GM23248 (cell line): ENCODE results near the gene UMAD1. TPM values are rescaled to one million over a fixed set of nuclear protein-coding genes. Genes with fewer than 3 reads are reported as not detected.

Source experiments
- DNase-seq: peaks from one replicate; pipeline ENCODE4 v3.0.0-alpha.2; 2015
- H2AFZ ChIP-seq: fragments of 200-600 bp; sonication (generic); 2 replicates; pipeline ENCODE4 v1.6.1; 2016; ENCODE audit warnings: antibody characterized with exemption
- H3F3A ChIP-seq: fragments of 200-600 bp; sonication (generic); 2 replicates; pipeline ENCODE4 v1.6.1; 2016; ENCODE audit warnings: mild to moderate bottlenecking, antibody characterized with exemption, mixed run types; ENCODE audit not compliant: insufficient read depth
- H3K27ac ChIP-seq: fragments of 200-600 bp; sonication (generic); 2 replicates; pipeline ENCODE4 v1.5.1; 2016; ENCODE audit warnings: mild to moderate bottlenecking
- H3K27me3 ChIP-seq: fragments of 200-600 bp; sonication (generic); replicated peaks from 2 replicates; pipeline ENCODE4 v1.6.1; 2016; ENCODE audit warnings: mild to moderate bottlenecking; ENCODE audit not compliant: insufficient read depth
- H3K36me3 ChIP-seq: fragments of 200-600 bp; sonication (generic); 2 replicates; pipeline ENCODE4 v1.6.1; 2016; ENCODE audit warnings: low read depth, mild to moderate bottlenecking
- H3K4me1 ChIP-seq: fragments of 200-600 bp; sonication (generic); 2 replicates; pipeline ENCODE4 v1.6.1; 2016; ENCODE audit warnings: mild to moderate bottlenecking; ENCODE audit not compliant: insufficient read depth
- H3K4me2 ChIP-seq: fragments of 200-600 bp; sonication (generic); one replicate; pipeline ENCODE4 v1.6.1; 2016; ENCODE audit warnings: mild to moderate bottlenecking; ENCODE audit not compliant: unreplicated experiment
- H3K4me3 ChIP-seq: fragments of 200-600 bp; sonication (generic); 2 replicates; pipeline ENCODE4 v1.5.1; 2016; ENCODE audit warnings: mild to moderate bottlenecking
- H3K79me2 ChIP-seq: fragments of 200-600 bp; sonication (generic); 2 replicates; pipeline ENCODE4 v1.6.1; 2016; ENCODE audit warnings: mild to moderate bottlenecking; ENCODE audit not compliant: insufficient read depth
- H3K9ac ChIP-seq: fragments of 200-600 bp; sonication (generic); 2 replicates; pipeline ENCODE4 v1.6.1; 2016; ENCODE audit warnings: mild to moderate bottlenecking
- H3K9me2 ChIP-seq: fragments of 200-600 bp; sonication (generic); 2 replicates; pipeline ENCODE4 v1.6.1; 2016; ENCODE audit warnings: mixed run types, mild to moderate bottlenecking, moderate library complexity; ENCODE audit not compliant: insufficient read depth
- H3K9me3 ChIP-seq: fragments of 200-600 bp; sonication (generic); one replicate; pipeline ENCODE4 v1.6.1; 2017; ENCODE audit warnings: low read depth
- H4K20me1 ChIP-seq: fragments of 200-600 bp; sonication (generic); 2 replicates; pipeline ENCODE4 v1.6.0; 2016; ENCODE audit not compliant: insufficient read depth
- EZH2 ChIP-seq: fragments of 200-600 bp; sonication (generic); IDR thresholded peaks from 2 replicates; pipeline ENCODE4 v1.6.1; 2018; ENCODE audit warnings: antibody characterized with exemption, mild to moderate bottlenecking; ENCODE audit not compliant: insufficient read depth, poor library complexity, severe bottlenecking
- EZH2phosphoT487 ChIP-seq: fragments of 200-600 bp; sonication (generic); IDR thresholded peaks from 2 replicates; pipeline ENCODE4 v1.6.1; 2018; ENCODE audit warnings: antibody characterized with exemption, moderate library complexity, mild to moderate bottlenecking, low read depth; ENCODE audit not compliant: insufficient read depth
- WGBS, 2 experiments: methylation state at CpG; one replicate each; pipeline ENCODE4 v1.1.6; 2015 to 2017; ENCODE audit warnings: low lambda C conversion rate in 2 of 2, low coverage in 1 of 2; ENCODE audit errors: missing lambda C conversion rate in 2 of 2; 5-methylcytosine and 5-hydroxymethylcytosine counted together
- in situ Hi-C: fragments of 300-500 bp; cut with MboI; formaldehyde crosslinking; loops from 2 replicates; pipeline ENCODE4 v1.15.0; 2020
- polyA plus RNA-seq: library from polyadenylated mRNA; unstranded; fragments of >200 nt; fragmentation: Nextera tagmentation; extraction: Ambion mirVana; gene quantifications from 2 replicates; pipeline ENCODE4 v1.2.1, GENCODE V29; 2016
- total RNA-seq: library from RNA; depleted of rRNA; stranded (reverse); fragments of >200 nt; shearing (Covaris generic); gene quantifications from 2 replicates; pipeline ENCODE4 v1.2.3, GENCODE V29; 2014

UMAD1 gene
- total and polyA plus RNA-seq, 2 experiments from 2014 or later: 11.8 to 18.6 TPM

DNA sequence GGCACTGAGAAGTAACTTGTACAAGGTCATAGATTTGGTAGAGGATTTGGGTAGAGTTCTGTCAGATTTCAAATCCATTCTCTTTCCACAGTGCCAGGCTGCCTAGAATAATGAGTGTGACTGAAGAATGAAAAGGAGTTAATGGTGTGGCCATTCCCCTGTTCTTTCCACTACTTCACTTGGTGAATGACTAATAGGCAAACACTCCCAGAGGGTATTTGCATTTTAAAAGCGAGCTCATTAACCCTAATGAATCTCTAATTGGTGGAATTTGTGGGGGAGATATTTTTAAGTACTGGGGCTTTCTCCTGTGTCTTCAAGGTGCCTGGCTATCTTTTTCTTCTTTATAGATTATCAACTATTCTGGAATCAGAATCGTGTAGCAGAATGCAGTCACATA is 152.7 kb downstream of the UMAD1 start:
- no peak overlapping the region for H3K27ac ChIP-seq
- peaks cover 9% of the 10 kb centered on the region; the same call in 1 of the 2 replicates for H3K4me1 ChIP-seq
- no peaks in the 10 kb centered on the region for H3K36me3 ChIP-seq
- no peak overlapping the region for H3K4me2 ChIP-seq
- in situ Hi-C loops: no loop called here
- H3K27me3 ChIP-seq: no peaks in the 10 kb centered on the region
- 96 to 97% methylated on average over 2 of the region's 2 CpGs for WGBS, 2 experiments
- TF ChIP-seq EZH2 (no peak), EZH2phosphoT487 (no peak)
- H3K4me3 ChIP-seq: no peak overlapping the region
- DNase-seq: no peak
- no peaks in the 10 kb centered on the region for H3K9me2 ChIP-seq
- H3K9ac ChIP-seq: no peak overlapping the region
- H3F3A ChIP-seq: no peaks in the 10 kb centered on the region
- no peaks in the 10 kb centered on the region for H3K79me2 ChIP-seq
- no peaks in the 10 kb centered on the region for H4K20me1 ChIP-seq
- no peak overlapping the region for H2AFZ ChIP-seq
- no peaks in the 10 kb centered on the region for H3K9me3 ChIP-seq

- no peaks in the 10 kb centered on the region for H3K27me3 ChIP-seq
- H3F3A ChIP-seq: no peaks in the 10 kb centered on the region
- in situ Hi-C loops: no loop called here
- TF ChIP-seq EZH2 (no peak), EZH2phosphoT487 (no peak)
- 45 to 50% methylated on average over 1 of the region's 1 CpG for WGBS, 2 experiments
- H3K9ac ChIP-seq: no peak overlapping the region
- H3K4me3 ChIP-seq: no peak overlapping the region
- no peaks in the 10 kb centered on the region for H3K36me3 ChIP-seq
- no peak overlapping the region for H3K4me2 ChIP-seq
- H3K9me2 ChIP-seq: no peaks in the 10 kb centered on the region
- H3K79me2 ChIP-seq: no peaks in the 10 kb centered on the region
- peak; percentile 13 for DNase-seq
- H3K4me1 ChIP-seq: peaks cover 9% of the 10 kb centered on the region; the same call in 1 of the 2 replicates
- H4K20me1 ChIP-seq: no peaks in the 10 kb centered on the region
- no peak overlapping the region for H3K27ac ChIP-seq
- H3K9me3 ChIP-seq: no peaks in the 10 kb centered on the region
- H2AFZ ChIP-seq: no peak overlapping the region
These were observed 153.4 kb downstream of the UMAD1 start for GRCh38 chr7:7793921-7794320.

DNA sequence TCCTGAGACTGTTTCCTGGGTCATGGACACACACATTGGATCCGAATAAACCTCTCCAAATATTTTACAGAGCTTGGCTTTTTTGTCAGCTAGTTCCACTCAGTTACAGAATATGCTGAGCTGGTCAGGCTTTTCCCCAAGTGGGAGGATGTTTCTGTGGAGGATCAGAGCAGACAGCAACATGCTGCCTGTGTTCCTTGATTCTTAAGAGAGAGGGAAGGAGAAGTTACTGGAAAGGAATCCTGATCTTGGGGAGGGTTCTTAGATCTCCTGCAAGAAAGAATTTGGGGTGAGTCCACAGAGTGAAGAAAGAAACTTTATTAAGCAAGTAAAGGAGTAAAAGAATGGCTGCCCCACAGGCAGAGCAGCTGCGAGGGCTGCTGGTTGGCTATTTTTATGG is 154.7 kb downstream of the UMAD1 start:
- no peak overlapping the region for H3K27ac ChIP-seq
- H3K27me3 ChIP-seq: no peaks in the 10 kb centered on the region
- in situ Hi-C loops: no loop called here
- WGBS, 2 experiments: 92 to 95% methylated on average over 2 of the region's 2 CpGs
- H3K79me2 ChIP-seq: no peaks in the 10 kb centered on the region
- H3K4me2 ChIP-seq: no peak overlapping the region
- H3K36me3 ChIP-seq: no peaks in the 10 kb centered on the region
- TF ChIP-seq EZH2phosphoT487 (no peak), EZH2 (no peak)
- H3K4me1 ChIP-seq: peaks cover 9% of the 10 kb centered on the region; the same call in 1 of the 2 replicates
- no peak overlapping the region for H2AFZ ChIP-seq
- DNase-seq: no peak
- no peaks in the 10 kb centered on the region for H3K9me3 ChIP-seq
- no peaks in the 10 kb centered on the region for H4K20me1 ChIP-seq
- no peak overlapping the region for H3K9ac ChIP-seq
- H3K9me2 ChIP-seq: no peaks in the 10 kb centered on the region
- H3K4me3 ChIP-seq: no peak overlapping the region
- H3F3A ChIP-seq: no peaks in the 10 kb centered on the region

DNA sequence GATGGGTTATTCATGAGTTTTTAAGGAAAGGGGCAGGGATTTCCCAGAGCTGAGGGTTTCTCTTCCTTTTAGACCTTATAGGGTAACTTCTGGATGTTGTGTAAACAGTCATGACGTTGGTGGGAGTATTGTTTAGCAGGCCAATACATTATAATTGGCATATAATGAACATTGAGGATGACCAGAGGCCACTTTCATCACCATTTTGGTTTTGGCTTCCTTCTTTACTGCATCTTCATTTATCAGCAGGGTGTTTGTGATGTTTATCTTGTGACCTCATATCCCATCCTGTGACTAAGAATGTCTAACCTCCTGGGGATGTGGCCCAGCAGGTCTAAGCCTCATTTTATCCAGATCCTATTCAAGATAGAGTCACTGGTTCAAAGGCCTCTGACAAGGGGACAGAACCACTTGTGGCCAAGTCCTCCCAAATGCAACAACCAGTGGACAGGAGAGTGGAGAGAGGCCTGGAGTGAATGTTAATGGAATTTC is 155.1 kb downstream of the UMAD1 start:
- no peaks in the 10 kb centered on the region for H4K20me1 ChIP-seq
- H2AFZ ChIP-seq: no peak overlapping the region
- TF ChIP-seq EZH2 (no peak), EZH2phosphoT487 (no peak)
- H3K27ac ChIP-seq: no peak overlapping the region
- in situ Hi-C loops: no loop called here
- H3K4me3 ChIP-seq: no peak overlapping the region
- H3K27me3 ChIP-seq: no peaks in the 10 kb centered on the region
- WGBS, 2 experiments: 3 to 5% methylated on average over 1 of the region's 1 CpG
- H3F3A ChIP-seq: no peaks in the 10 kb centered on the region
- H3K79me2 ChIP-seq: no peaks in the 10 kb centered on the region
- H3K4me1 ChIP-seq: peaks cover 9% of the 10 kb centered on the region; the same call in 1 of the 2 replicates
- peak; percentile 60 for DNase-seq
- H3K9me2 ChIP-seq: 0 out of 2 replicates have a peak, but pooled peaks cover 4% of the 10 kb centered on the region
- no peak overlapping the region for H3K4me2 ChIP-seq
- no peaks in the 10 kb centered on the region for H3K9me3 ChIP-seq
- no peaks in the 10 kb centered on the region for H3K36me3 ChIP-seq
- no peak overlapping the region for H3K9ac ChIP-seq
